Esophagus squamous epithelium (tissue), 5 donors: Measurements from ENCODE around the gene PGAP2. TPM values are rescaled to one million over a fixed set of nuclear protein-coding genes. Genes with fewer than 3 reads are reported as not detected.

Experiments
- DNase-seq: peaks from one replicate; lab custom pipeline; 2025; lab: John Stamatoyannopoulos, UW
- H3K27ac ChIP-seq, 4 donors: fragments of 200-600 bp; sonication (generic); one replicate each; pipeline ENCODE4 v1.5.1; 2016 to 2019; ENCODE audit warnings: mild to moderate bottlenecking in 1 of 4
- H3K27me3 ChIP-seq, 4 donors: fragments of 200-600 bp; sonication (generic); 1 replicate in 3 of 4; 2 replicates in 1 of 4; pipeline versions ENCODE4 v1.5.1 to v1.6.0; 2017 to 2021; ENCODE audit warnings: antibody characterized with exemption in 1 of 4
- H3K36me3 ChIP-seq, 3 donors: fragments of 200-600 bp; sonication (generic); one replicate each; pipeline ENCODE4 v1.5.1; 2016 to 2019
- H3K4me1 ChIP-seq, 3 donors: fragments of 200-600 bp; sonication (generic); one replicate each; pipeline ENCODE4 v1.5.1; 2017 to 2019
- H3K4me3 ChIP-seq, 4 donors: fragments of 200-600 bp; sonication (generic); 1 replicate in 3 of 4; 2 replicates in 1 of 4; pipeline ENCODE4 v1.5.1; 2016 to 2019; ENCODE audit warnings: mild to moderate bottlenecking in 2 of 4, moderate library complexity in 1 of 4
- H3K9me3 ChIP-seq, 3 donors: fragments of 200-600 bp; sonication (generic); one replicate each; pipeline ENCODE4 v1.5.1; 2016 to 2019
- POLR2A ChIP-seq, 4 donors: fragments of 450-650 bp; IDR thresholded peaks; one replicate each; pipeline ENCODE4 v1.6.1; 2017; ENCODE audit warnings: antibody characterized with exemption in 4 of 4, mild to moderate bottlenecking in 4 of 4, moderate library complexity in 3 of 4
- WGBS, 2 donors: methylation state at CpG; one replicate each; pipeline ENCODE4 v1.1.5; 2018; 5-methylcytosine and 5-hydroxymethylcytosine counted together
- intact Hi-C: fragments of 100-400 bp; cut with DNase I; formaldehyde crosslinking; loops from one replicate; pipeline ENCODE4 v1.15.0; 2022
- total RNA-seq, 4 donors: library from RNA; depleted of rRNA; stranded (reverse); fragments of >200 nt; gene quantifications; one replicate each; pipeline ENCODE4 v1.1.0, GENCODE V29; 2016
- TF ChIP-seq, protein P1 (sequence below), 6 experiments: fragments of 450-650 bp in 4 of 6; fragments of 200-600 bp in 2 of 6; sonication (generic) in 2 of 6; IDR thresholded peaks; one replicate each; pipeline ENCODE4 v1.5.1; 2016 to 2019; ENCODE audit warnings: antibody characterized with exemption in 6 of 6, mild to moderate bottlenecking in 4 of 6, moderate library complexity in 4 of 6
- donor health status: DM: yes; HTN: yes; CAD: no.

Gene PGAP2
- total RNA-seq, 4 donors from 2014 or later, result 10.8 to 30.8 (median 27.5) TPM

DNA sequence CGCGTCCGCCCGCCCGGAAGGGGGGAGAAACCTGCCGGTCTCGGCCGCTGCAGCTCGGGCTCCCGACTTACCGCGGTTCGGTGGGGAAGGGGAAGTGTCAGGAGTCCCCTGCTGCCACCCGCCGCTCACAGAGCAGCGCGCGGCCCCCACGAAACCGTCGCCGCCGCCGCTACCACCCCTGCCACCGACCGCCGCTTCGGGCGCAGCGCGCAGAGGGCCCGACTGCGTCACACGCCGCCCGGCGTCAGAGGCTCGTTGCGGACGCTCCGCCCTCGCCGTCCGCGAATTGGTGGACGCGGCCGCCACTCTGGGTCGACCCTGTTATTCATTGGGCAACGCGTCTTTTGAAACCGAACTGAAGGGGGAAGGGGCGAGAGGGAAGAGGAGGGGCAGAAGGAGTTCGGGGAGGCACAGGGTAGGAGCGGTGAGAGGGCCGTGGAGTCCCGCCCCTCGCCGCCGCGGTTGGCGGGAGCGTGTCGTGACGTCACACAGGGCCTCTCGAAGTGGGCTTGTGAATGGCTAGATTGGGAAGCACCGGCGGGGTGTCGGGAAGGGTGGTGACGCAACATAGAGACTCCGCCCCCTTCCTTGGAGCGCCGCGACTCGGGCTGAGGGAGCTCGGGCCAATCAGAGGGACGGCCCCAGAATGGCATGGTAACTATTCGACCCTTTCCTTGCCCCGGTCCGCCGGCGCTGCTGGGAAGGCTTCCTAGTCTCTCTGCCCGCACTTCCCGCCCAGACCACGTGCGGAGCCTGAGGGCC is 10.8 kb upstream of the PGAP2 start, which contains the start of gene NUP98:
TSS of gene NUP98 (minus strand) at position 226 of the 762 bp plus-strand sequence. CDS start 15,437 bp downstream, outside the sequence.
- DNase-seq, result peak; percentile 98
- TF ChIP-seq POLR2A (IDR thresholded peaks at IDR 0.05), result peak in 3 of 4 donors; percentile 98 to 100 (median 100)
- TF ChIP-seq, protein P1, sequence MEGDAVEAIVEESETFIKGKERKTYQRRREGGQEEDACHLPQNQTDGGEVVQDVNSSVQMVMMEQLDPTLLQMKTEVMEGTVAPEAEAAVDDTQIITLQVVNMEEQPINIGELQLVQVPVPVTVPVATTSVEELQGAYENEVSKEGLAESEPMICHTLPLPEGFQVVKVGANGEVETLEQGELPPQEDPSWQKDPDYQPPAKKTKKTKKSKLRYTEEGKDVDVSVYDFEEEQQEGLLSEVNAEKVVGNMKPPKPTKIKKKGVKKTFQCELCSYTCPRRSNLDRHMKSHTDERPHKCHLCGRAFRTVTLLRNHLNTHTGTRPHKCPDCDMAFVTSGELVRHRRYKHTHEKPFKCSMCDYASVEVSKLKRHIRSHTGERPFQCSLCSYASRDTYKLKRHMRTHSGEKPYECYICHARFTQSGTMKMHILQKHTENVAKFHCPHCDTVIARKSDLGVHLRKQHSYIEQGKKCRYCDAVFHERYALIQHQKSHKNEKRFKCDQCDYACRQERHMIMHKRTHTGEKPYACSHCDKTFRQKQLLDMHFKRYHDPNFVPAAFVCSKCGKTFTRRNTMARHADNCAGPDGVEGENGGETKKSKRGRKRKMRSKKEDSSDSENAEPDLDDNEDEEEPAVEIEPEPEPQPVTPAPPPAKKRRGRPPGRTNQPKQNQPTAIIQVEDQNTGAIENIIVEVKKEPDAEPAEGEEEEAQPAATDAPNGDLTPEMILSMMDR (IDR thresholded peaks at IDR 0.05), result peak in 1 of 6 experiments; percentile 3
- H3K27me3 ChIP-seq, result no peaks in the 10 kb centered on the region
- intact Hi-C loops, result no loop called here
- 0% methylated on average over 9 to 14 of the region's 86 CpGs for WGBS, 2 donors
- H3K4me1 ChIP-seq, result peaks cover 20 to 40% (median 28%) of the 10 kb centered on the region in 3 donors
- H3K36me3 ChIP-seq, result peaks cover 3 to 24% (median 6%) of the 10 kb centered on the region in 3 donors
- H3K27ac ChIP-seq, result peak within 1 kb of the TSS; percentile 98 to 100 (median 99)
- H3K9me3 ChIP-seq, result no peaks in the 10 kb centered on the region
- H3K4me3 ChIP-seq, result peak within 1 kb of the TSS; percentile 85 to 99 (median 94)

DNA sequence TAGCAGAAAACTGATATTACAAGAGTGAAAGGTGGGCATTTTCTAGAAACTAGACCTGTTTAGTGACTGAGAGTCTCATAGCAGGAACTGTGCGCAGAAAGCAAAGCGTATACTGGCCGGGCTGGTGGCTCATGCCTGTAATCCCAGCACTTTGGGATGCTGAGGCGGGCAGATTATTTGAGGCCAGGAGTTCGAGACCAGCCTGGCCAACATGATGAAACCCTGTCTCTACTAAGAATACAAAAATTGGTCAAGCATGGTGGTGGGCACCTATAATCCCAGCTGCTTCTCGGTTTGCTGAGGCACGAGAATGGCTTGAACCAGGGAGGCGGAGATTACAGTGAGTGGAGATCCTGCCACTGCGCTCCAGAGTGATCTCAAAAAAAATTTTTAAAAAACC is 9.2 kb upstream of the PGAP2 start:
- DNase-seq, result no peak
- Histone ChIP-seq H3K36me3 (peaks cover 0 to 7% (median 0%) of the 10 kb centered on the region in 3 donors), H3K4me3 (no peak overlapping the region), H3K4me1 (peaks cover 20 to 37% (median 27%) of the 10 kb centered on the region in 3 donors), H3K9me3 (no peaks in the 10 kb centered on the region), H3K27me3 (no peaks in the 10 kb centered on the region), H3K27ac (no peak overlapping the region)
- 92 to 97% methylated on average over 9 of the region's 9 CpGs for WGBS, 2 donors
- TF ChIP-seq POLR2A (IDR thresholded peaks at IDR 0.05), result no peak
- TF ChIP-seq, protein P1 (IDR thresholded peaks at IDR 0.05), result no peak
- intact Hi-C loops, result no loop called here

DNA sequence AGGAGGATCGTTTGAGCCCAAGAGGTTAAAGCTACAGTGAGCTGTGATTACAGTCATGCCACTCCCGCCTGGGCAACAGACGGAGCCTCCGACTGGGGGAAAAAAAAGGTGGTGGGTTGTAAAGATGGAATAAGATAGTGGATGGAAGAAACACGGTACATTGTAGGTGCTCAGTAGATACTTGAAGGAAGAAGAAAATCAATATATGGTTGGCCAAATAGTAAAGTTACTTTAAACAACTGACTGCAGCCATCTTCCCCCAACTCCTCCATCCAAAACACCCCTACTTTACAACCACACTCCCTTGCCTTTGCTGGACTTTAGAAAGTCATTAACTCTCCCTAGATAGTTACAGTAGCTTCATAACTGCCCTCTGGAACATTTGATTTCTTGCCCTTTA is 8.5 kb upstream of the PGAP2 start:
- TF ChIP-seq POLR2A (IDR thresholded peaks at IDR 0.05), result no peak
- TF ChIP-seq, protein P1 (IDR thresholded peaks at IDR 0.05), result no peak
- DNase-seq, result no peak
- H3K4me3 ChIP-seq, result no peak overlapping the region
- peaks cover 20 to 29% (median 20%) of the 10 kb centered on the region in 3 donors for H3K4me1 ChIP-seq
- no peak overlapping the region for H3K27ac ChIP-seq
- no peaks in the 10 kb centered on the region for H3K36me3 ChIP-seq
- H3K27me3 ChIP-seq, result no peaks in the 10 kb centered on the region
- 87 to 88% methylated on average over 4 of the region's 5 CpGs for WGBS, 2 donors
- intact Hi-C loops, result no loop called here
- no peaks in the 10 kb centered on the region for H3K9me3 ChIP-seq

DNA sequence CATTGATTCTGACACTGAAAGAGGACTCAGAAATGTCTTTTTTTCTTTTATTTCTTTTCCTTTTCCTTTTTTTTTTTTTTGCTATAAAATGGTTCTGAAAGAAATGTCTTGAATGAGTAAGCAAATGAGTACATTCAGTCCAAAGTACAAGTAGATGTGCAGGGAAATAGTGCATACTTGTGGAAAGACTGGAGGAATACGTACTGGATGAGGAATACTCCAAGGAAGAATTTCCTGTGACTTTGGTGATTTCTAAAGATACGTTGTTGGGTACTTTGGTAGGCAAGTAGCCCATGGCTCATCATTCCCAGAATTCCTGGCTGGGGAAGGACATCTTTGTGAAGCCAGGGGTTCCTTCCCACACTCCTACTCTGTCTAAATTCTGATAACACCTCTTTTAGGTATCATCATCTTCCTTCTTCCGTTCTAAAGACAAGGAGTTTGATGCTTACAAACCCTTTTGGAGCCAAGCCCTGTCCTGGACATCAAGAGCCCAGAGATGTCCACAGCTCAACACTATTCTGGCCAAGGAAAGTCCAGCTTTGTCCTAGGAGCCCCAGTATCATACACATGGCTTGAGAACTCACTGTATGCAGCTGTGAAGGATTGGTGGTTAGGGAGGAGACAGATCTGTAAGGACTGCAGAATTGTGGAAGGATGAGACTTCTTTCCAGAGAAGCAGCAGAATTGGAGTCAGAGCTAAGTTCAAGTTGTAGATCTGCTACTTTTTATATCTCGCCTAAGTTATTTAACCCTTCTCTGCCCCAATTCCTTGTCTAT is 6.2 kb upstream of the PGAP2 start:
- Histone ChIP-seq H3K4me1 (peaks cover 6 to 11% (median 6%) of the 10 kb centered on the region in 3 donors), H3K27me3 (no peaks in the 10 kb centered on the region), H3K9me3 (no peaks in the 10 kb centered on the region), H3K4me3 (no peak overlapping the region), H3K36me3 (no peaks in the 10 kb centered on the region), H3K27ac (no peak overlapping the region)
- intact Hi-C loops, result no loop called here
- WGBS, 2 donors, result 74 to 87% methylated on average over 4 of the region's 4 CpGs
- no peak for DNase-seq
- TF ChIP-seq, protein P1 (IDR thresholded peaks at IDR 0.05), result no peak
- no peak for TF ChIP-seq POLR2A (IDR thresholded peaks at IDR 0.05)
